HG02759 (cell line): ENCODE results near the gene ERICH2.

Source experiments
- ATAC-seq: cut with Tn5 transposase; IDR thresholded peaks from one replicate; pipeline ENCODE4 v1.9.1; 2021; ENCODE audit warnings: mild to moderate bottlenecking, moderate library complexity; ENCODE audit not compliant: unreplicated experiment

The ERICH2 gene

DNA sequence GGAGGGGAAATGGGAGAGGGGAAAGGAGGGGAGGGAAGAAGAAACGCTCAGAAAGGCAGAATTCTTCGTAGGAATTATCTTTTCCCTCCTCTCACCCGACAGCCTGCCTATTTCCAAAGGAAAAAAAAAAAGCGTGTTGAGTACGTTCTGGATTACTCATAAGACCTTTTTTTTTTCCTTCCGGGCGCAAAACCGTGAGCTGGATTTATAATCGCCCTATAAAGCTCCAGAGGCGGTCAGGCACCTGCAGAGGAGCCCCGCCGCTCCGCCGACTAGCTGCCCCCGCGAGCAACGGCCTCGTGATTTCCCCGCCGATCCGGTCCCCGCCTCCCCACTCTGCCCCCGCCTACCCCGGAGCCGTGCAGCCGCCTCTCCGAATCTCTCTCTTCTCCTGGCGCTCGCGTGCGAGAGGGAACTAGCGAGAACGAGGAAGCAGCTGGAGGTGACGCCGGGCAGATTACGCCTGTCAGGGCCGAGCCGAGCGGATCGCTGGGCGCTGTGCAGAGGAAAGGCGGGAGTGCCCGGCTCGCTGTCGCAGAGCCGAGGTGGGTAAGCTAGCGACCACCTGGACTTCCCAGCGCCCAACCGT lies 46.4 kb downstream of the ERICH2 start, which contains the start of gene GAD1:
Gene GAD1 (plus strand): TSS at position 384 of the 589 bp plus-strand sequence. CDS start 1,705 bp downstream, outside the sequence.
- ATAC-seq: peak; percentile 52

DNA sequence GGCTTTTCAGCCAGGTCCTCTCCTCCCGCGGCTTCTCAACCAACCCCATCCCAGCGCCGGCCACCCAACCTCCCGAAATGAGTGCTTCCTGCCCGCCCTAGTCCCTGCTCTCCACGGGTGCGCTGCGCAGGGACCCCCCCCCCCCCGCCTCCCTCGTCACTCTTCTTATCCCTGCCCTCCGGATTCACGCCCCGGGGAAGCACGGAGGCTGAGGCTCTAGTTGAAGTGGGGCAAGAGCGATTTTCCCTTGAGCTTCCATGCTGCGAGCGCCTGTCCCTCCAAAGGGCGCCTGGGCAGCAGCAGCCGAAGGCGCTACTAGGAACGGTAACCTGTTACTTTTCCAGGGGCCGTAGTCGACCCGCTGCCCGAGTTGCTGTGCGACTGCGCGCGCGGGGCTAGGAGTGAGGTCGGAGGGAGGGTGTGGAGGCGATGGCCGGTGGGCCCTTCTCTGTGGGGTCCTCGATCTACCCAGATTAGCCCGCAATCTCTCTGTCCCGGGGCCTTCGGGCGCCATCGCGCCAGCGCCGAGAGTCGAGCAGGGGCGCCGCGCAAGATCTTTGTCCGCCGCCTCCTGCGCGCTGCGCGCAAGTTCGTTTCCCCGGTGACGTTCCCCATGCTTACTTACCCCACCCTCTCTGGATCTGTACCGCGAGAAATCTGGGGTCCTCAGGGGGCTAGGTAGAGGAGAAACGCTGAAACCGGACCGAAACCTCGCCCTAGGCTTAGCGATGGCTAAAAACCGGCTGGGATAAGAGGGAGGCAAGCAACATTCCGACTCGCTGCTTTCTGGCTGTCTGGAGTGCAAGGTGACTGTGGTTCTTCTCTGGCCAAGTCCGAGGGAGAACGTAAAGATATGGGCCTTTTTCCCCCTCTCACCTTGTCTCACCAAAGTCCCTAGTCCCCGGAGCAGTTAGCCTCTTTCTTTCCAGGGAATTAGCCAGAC lies 47.2 kb downstream of the ERICH2 start:
- peak; percentile 9 for ATAC-seq

DNA sequence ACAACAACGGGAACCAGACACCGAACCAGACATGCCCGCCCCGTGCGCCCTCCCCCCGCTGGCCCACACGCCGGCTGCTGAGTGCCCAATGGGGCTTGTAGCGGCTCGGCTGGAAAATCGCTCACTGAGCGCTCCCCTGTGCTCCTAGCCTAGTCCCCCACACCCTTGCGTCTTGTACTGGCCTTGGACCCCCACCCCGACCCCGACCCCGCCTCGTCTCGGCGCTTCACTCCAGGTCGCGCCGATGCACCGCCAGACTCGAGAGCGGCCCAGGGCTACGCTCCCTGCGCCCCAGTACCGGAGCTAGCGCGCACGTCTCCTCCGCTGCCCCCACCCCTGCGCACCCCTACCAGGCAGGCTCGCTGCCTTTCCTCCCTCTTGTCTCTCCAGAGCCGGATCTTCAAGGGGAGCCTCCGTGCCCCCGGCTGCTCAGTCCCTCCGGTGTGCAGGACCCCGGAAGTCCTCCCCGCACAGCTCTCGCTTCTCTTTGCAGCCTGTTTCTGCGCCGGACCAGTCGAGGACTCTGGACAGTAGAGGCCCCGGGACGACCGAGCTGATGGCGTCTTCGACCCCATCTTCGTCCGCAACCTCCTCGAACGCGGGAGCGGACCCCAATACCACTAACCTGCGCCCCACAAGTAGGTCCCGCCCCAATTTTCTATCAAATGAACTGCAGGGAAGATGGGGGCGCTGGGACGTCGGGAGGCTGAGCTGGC lies 48.0 kb downstream of the ERICH2 start:
- no peak for ATAC-seq

DNA sequence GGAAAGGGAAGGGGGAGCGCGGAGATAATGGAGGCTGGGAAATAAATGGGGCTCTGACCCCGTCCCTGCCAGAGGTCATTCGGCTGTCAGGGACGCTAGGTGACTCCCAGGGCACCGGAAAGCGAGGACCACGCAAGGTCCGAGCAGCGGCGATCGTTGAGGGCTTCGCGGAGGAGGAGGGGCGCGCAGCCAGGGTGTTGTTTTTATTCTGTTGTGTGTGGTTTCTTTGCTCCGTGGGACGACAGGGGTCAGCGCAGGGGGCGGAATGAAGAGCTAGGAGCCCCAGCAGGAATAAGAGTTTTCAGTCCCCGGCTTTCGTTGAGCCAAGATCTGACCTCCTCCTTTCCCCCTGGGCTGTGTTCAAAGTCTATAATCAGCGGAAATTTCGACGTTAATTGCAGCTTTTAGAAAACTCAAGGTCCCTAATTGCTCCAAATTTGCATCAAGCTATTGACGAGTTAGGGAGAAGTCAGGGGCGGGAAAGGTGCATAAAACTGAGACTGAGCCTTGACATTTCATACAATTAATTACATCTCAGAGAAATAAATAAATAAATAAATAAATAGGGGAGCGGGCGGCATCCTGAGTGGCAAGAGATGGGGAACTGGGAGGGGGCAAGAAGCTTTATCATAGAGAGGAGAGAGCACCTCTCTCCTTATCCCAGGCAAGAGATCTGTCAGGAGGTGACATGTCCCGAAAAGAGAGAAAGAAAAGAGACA lies 48.7 kb downstream of the ERICH2 start:
- ATAC-seq: no peak

DNA sequence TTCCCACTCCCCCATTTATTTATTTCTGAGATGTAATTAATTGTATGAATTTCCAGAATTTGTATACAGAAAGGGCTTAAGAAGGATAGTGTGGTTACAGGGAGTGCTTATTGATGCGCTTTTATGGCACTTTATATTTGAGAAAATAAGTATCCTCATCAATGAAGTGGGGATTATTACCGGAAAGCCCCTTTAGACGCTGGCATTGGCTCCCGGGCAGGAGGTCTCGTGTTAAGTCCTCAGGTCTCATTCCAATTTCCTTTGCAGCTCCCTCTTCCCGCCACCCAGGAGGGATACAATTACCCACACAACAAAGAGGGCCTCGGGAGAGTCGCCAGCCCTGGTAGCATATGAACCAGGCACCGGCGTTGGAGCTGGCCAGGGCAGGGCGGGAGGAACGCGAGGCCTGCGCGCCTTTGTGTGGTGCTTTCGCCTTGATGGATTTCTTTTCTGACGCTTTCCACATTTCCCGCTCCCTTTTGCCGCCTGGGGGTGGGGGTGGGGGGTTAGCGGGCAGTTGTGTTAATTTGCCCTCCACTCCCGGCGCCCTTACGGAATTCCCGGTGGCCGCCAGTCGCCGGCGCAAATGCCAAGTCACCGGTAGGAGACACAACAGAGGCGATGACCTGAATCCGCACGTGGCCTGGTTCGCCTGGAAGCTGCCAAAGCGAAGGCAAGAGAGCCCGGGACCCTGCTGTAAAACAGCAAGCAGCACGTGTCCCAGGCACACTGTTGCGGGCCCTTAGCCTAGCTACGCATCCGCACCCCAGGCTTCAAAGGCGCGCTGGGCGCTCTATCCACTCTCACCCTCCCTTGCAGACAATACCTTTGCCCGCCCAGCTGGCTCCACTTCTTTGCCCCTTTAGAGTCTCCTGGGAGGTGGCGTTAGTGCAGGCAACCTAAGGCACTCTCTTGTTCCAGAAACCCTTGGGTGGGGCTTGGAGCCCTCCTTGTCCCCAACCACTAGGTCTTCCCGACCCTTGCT lies 49.8 kb downstream of the ERICH2 start:
- no peak for ATAC-seq

DNA sequence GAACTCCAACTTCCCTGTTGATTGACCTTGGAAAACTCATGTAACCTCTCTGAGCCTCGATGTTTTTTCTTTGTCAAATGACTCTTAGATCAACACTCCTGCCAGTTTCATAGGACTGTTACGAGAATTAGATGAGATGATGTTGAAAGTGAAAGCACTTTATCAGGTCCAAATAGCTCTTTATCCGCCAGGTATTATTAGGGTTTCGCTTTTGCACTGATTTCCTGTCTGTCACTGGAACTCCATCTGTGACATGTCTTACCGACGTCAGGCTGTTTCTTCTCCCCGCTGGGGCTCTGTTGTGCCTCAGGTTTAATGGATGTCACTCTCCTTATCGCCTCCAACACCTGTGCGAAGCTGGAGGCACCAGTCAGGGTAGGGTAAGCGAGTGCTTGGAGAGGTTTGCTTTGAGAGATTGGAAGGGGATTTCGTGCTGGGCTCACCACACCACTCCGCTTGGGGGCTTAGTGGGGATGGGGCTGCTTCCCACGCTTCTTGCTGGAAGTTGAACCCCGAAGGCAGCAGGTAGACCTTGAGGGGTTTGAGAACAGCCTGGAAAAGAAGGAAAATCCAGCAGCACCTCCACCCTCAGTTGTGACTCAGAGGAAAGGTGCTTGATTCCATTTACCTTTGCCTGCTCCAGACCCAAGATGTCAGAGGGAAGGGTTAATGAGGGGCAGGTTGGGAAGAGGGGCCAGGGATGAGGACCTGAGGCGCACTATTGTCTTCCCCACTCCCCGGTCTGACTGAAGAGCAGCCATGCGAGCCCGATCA lies 50.8 kb downstream of the ERICH2 start:
- ATAC-seq: peak; percentile 38

DNA sequence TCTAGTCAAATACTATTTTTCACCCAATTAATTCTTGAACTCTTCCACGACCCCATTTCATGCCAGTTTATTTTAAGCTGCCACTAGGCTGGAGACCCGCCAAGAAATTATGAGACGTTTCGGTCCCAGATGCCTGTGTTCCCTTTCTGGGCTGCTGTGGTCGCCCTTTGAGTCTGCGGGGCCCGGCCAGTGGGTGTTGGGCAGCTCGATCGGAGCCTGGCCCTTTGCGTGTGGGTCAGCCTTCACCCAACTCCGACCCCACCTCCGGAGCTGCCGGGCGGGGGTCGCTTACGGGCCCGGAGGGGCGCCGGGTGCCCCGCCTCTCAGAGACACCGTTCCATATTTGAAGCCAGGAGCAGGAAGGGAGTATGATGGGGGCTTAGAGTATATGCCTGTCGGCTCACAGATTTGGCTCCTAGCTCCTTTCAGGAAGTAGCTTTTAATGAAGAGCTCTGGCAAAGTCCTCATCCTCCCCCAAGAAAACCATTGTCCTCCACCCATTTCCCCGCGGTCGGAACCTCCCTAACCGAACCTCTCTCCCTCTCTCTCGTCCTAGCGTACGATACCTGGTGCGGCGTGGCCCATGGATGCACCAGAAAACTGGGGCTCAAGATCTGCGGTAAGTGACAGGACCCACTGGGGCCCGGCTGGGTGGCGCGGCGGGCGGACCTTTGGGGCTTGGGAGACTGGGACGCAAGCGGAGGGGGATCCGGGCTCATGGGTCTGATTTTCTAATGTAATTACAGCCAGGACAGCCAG lies 51.5 kb downstream of the ERICH2 start:
- no peak for ATAC-seq

DNA sequence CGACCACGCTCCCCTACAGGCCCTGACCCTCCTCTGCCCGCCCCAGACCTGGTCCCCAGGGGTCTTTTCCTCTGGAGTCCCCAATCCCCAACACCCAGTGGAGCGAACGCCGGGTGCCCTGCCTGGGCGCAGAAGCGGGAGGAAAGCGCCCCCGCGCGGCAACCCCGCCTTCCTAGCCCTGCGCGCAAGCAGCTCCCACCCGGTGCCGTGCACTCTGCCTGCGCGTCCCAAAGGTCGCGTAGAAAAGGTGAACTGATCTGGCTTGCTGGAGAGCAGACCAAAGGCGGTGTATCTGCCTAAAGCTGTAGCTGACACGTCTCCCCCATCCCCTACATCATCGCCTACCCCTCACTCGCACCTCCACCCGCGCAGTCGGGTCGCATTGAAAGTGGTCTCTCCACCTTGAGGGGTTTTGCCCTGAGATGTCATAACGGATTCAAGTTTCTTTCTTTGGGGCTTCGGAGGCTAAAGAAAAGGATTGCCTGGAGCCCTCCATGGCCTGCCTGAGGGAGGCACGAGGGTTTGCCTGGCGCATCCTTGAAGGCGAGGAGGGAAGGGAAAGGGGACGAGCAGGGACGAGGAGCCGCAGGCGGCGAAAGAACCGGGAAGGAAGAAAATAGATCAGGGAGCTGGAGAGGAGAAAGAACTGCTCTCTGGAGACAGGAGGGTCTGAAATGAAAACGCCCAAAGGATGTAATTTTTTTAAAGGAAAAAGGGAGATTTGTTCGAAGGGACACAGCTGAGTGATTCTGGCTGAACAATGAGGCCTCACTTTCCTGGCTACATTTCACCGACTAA lies 52.3 kb downstream of the ERICH2 start:
- no peak for ATAC-seq

DNA sequence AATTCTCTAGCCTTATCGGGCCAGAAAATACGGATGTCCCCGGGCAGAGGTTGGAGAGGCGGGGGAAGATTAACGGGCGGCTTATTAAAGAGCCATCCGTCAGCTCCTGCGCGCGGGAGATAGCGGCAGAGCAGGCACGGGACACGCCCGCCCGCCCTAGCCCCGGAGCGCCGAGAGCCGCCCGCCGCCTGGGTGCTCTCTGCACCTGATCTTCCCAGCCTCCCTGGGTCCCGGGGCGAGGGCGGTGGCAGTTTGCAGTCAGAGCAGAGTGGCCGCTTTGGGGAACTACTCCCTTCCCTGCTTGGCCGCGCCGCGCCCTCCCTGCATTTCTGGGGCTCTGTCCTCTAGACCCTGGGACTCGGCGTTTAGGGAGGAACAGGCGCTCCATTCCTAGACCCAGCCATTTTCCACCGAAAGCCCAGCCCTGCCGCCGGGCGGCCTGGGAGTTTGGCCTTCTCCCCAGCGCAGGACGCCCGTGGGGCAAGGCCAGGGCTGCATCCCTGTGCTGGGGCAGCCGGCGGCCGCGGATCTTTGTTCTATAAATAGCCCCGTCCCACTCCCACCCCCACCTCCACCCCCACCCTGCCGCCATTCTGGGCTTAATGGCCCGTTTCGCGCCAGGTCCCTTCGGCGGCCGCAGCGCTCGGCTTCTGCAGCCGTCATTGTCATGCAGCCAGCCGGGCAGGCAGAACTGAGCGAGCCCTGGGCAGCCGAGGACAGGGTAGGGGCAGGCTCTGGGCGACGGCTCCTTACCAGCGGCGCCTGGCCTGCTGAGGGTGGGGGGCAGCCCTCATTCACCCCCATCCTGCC lies 53.1 kb downstream of the ERICH2 start:
- no peak for ATAC-seq

DNA sequence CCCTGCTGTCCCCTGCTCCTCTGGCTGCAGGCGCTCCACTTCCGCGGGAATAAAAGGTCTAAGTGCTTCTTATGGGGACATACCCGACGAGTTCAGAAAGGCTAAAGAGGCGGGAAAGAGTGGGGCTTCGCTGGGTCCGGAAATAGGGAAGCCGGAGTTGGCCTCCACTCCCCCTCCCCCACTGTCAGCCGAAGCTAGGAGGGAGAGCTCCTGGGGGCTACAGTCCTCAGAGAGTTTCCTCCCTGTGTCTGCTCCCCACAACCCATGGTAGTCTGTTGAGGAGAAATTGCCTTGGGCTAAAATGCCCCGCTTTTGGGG lies 53.7 kb downstream of the ERICH2 start:
- ATAC-seq: no peak

DNA sequence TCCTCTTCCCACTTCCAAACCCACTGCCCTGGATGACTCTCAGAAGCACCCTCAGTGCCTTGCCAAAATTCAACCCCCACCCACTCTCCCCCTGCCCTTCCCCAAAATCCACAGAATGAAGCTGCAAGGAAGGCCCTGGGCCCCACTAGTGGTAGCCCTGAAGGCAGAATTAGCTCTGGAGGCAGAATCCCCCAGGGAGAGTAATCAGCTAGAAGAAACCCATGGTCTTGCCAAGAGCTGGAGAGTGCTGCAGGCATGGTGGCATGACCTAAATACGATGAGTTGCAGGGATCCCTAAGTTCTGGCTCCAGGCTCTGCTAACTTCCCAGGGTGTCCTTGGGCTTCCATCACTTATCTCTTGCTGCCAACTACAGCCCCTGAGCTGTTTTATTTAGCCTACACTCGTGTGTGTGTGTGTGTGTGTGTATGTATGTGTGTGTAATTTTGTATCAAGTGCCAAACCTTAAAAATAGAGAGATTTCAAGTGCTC lies 54.4 kb downstream of the ERICH2 start:
- no peak for ATAC-seq

DNA sequence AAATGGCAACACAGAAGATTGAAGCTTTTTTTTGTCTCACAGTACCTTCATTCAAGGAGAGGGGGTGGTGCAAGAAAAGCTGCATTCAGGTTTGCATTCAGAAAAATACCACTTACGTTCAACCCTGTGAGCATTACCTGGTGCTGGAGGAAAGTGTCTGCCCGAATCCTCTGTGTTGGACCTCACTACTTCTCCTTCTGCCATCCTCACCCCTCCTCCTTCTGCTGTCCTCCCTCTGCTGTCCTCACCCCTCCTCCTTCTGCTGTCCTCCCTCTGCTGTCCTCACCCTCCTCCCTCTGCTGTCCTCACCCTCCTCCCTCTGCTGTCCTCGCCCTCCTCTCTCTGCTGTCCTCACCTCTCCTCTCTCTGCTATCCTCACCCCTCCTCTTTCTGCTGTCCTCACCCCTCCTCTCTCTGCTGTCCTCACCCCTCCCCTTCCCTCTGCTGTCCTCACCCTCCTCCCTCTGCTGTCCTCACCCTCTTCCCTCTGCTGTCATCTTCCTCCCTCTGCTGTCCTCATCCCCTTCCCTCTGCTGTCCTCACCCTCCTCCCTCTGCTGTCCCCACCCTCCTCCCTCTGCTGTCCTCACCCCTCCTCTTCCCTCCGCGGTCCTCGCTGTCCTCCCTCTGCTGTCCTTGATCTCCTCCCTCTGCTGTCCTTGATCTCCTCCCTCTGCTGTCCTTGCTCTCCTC lies 57.8 kb downstream of the ERICH2 start:
- no peak for ATAC-seq

DNA sequence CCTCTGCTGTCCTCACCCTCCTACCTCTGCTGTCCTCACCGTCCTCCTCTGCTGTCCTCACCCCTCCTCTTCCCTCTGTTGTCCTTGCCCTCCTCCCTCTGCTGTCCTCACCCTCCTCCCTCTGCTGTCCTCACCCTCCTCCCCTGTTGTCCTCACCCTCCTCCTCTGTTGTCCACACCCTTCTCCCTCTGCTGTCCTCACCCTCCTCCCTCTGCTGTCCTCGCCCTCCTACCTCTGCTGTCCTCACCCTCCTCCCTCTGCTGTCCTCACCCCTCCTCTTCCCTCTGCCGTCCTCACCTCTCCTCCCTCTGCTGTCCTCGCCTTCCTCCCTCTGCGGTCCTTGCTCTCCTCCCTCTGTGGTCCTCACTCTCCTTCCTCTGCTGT lies 58.3 kb downstream of the ERICH2 start:
- no peak for ATAC-seq

DNA sequence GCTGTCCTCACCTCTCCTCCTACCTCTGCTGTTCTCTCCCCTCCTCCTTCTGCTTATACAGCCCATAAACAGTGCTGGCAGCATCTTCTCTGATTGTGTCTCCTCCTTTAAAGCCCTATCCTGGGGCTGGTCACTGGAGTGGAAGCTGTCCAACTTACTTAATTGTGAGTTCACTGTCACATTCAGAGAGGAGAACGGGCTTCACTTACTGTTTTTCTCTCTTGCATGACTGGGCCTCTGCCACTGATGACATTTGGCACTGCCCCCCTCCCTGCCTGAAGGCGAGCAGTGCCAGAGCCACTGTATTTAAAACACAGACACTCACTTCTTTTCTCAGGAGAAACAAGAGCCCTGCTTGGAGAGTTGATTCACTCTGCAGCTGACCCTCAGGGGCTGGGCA lies 58.9 kb downstream of the ERICH2 start:
- ATAC-seq: no peak

DNA sequence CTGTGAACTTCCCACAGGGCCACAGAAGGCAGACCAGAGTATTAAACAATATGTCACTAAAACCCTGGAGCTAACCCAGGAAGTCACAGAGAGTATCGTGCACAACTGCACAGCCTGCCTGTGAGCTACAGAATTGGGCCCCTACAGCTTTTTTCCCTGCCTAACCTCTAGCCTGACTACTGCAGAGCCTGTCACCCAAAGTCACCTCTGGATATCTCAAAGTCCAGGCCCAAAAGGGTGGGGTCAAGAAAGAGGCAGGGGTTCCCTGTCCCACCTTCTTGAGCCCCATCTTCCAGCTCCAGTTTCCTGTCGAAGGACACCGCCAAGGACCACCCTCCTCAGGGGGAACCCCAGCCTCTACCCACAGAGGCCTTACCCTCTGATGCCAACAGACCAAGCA lies 60.0 kb downstream of the ERICH2 start:
- no peak for ATAC-seq

DNA sequence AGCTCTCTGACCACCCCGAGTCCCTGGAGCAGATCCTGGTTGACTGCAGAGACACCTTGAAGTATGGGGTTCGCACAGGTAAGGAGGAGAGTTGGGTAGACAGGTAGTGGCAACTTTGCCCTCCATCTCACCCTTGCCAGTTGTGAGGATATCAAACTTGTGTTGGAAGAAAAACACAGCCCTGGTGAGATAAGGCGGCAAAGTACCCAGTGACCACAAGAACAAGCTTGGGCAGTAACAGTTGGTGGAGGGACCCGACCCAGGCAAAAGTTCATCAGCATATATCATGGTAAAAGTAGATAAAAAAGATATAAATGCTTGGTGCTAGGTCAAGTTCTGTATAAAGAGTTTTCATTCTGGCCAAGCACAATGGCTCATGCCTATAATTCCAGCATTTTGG lies 60.9 kb downstream of the ERICH2 start:
- ATAC-seq: no peak
